ENCODE results near the gene PDZD2. TPM values are rescaled to one million over a fixed set of nuclear protein-coding genes. Genes with fewer than 3 reads are reported as not detected.

Gene PDZD2
- total and polyA plus RNA-seq, 2 donors (not counting 3 experiments of a cell fraction or from before 2014, with no cell fraction given), result 0.66 to 6.9 TPM

DNA sequence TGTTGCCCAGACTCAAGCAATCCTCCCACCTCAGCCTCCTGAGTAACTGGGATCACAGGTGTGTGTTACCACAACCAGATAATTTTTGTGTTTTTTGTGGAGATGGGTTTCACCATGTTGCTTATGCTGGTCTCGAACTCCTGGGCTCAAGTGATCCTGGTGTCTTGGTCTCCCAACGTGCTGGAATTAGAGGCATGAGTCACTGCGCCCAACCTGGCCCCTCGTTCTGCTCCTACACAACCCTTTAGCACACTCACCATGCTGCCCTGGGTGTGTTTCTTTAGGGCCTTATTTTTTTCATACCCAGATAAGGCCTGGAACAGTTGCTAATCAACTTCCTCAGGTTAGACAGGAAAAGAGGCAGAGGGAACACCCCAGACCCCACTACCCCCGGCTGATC lies 2.6 kb downstream of the PDZD2 start:
- TF ChIP-seq POLR2AphosphoS5 (IDR thresholded peaks at IDR 0.05; ENCODE audit: insufficient read depth, low read depth, low read length), result no peak
- no peak for TF ChIP-seq FOS (IDR thresholded peaks at IDR 0.05; ENCODE audit: borderline replicate concordance, insufficient read depth, low read length)
- no peak for TF ChIP-seq GATA2 (IDR thresholded peaks at IDR 0.05; ENCODE audit: insufficient read depth, insufficient read length, low read depth, low read length)
- no peak for TF ChIP-seq POLR2A (IDR thresholded peaks at IDR 0.05; ENCODE audit: low read depth, low read length)
- no peak for TF ChIP-seq EZH2 (IDR thresholded peaks at IDR 0.05; ENCODE audit: borderline replicate concordance, low read depth, low read length, severe bottlenecking)
- TF ChIP-seq, protein P1, sequence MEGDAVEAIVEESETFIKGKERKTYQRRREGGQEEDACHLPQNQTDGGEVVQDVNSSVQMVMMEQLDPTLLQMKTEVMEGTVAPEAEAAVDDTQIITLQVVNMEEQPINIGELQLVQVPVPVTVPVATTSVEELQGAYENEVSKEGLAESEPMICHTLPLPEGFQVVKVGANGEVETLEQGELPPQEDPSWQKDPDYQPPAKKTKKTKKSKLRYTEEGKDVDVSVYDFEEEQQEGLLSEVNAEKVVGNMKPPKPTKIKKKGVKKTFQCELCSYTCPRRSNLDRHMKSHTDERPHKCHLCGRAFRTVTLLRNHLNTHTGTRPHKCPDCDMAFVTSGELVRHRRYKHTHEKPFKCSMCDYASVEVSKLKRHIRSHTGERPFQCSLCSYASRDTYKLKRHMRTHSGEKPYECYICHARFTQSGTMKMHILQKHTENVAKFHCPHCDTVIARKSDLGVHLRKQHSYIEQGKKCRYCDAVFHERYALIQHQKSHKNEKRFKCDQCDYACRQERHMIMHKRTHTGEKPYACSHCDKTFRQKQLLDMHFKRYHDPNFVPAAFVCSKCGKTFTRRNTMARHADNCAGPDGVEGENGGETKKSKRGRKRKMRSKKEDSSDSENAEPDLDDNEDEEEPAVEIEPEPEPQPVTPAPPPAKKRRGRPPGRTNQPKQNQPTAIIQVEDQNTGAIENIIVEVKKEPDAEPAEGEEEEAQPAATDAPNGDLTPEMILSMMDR (IDR thresholded peaks at IDR 0.05; ENCODE audit: extremely low read depth in 1 of 2, insufficient read depth in 1 of 2, low read depth in 1 of 2, low read length in 2 of 2), result no peak
- no peak for TF ChIP-seq MYC (IDR thresholded peaks at IDR 0.05; ENCODE audit: low read depth, low read length)

More for the DNA sequence above, 2.6 kb downstream of the PDZD2 start:
- no peaks in the 10 kb centered on the region for H3K79me2 ChIP-seq (ENCODE audit: control insufficient read depth, insufficient read depth, low read length)
- no peak overlapping the region for H2AFZ ChIP-seq (ENCODE audit: low read depth, low read length)
- intact Hi-C loops (cut with micrococcal nuclease) (no loop called here), dilution Hi-C loops (cut with MboI; ENCODE audit: extremely low pct_ligation_motif_present, low sequenced_read_pairs) (no loop called here)
- peaks cover 14 to 30% of the 10 kb centered on the region in 2 experiments for H3K27me3 ChIP-seq (ENCODE audit: control insufficient read depth in 2 of 2, insufficient read depth in 2 of 2, low read length in 2 of 2)
- no peak overlapping the region for H3K27ac ChIP-seq (ENCODE audit: insufficient read depth, low read depth, low read length)
- H3K4me1 ChIP-seq (ENCODE audit: control insufficient read depth, extremely low read depth, insufficient read depth, low read length), result no peaks in the 10 kb centered on the region
- POLR2A ChIA-PET, result no interaction called here
- H3K4me3 ChIP-seq (replicated peaks in 1 of 3; ENCODE audit: insufficient read depth in 1 of 3, low read depth in 1 of 3, low read length in 3 of 3), result no peak overlapping the region
- DNase-seq (ENCODE audit: low read depth, low spot score) (no peak), FAIRE-seq (no peak)
- H3K4me2 ChIP-seq (ENCODE audit: insufficient read depth, low read length), result no peak overlapping the region
- BruUV-seq (replicated peaks), result no TSS peak
- no peaks in the 10 kb centered on the region for H4K20me1 ChIP-seq (replicated peaks; ENCODE audit: control insufficient read depth, extremely low read depth, insufficient read depth, low read length)
- H3K9me1 ChIP-seq (replicated peaks; ENCODE audit: control insufficient read depth, extremely low read depth, insufficient read depth, low read length), result no peaks in the 10 kb centered on the region
- no peak overlapping the region for H3K9ac ChIP-seq (replicated peaks; ENCODE audit: extremely low read depth, insufficient read depth, low read length)
- H3K36me3 ChIP-seq (ENCODE audit: control insufficient read depth in 2 of 2, extremely low read depth in 1 of 2, insufficient read depth in 2 of 2, low read length in 2 of 2), result no peaks in the 10 kb centered on the region
- CTCF ChIA-PET, result no interaction called here
- no peaks in the 10 kb centered on the region for H3K9me3 ChIP-seq (replicated peaks; ENCODE audit: control insufficient read depth, insufficient read depth, low read length)

All from endothelial cell of umbilical vein (primary cell).